ENCODE data around the gene GRIN2A.

The GRIN2A gene

DNA sequence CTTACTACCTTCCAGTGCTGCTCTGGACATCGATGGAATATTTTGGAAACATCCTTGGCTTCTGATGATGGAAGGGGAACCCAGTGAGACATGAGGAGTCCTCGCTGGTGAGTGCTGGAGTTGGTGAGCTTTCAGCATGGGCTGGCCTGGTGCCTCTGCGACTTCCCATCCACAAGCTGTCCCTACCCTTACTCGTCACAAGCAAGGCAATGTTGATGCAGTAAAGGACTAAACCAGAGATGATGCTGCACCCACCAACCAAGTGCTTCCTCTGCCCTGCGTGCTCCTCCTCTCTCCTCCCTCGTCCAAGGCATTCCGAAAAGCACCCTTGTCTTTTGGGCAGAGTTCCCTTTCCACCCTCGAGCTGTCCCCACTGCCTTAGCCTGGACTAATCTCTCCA, 154.7 kb downstream of the GRIN2A start:
- DNase-seq = no peak

DNA sequence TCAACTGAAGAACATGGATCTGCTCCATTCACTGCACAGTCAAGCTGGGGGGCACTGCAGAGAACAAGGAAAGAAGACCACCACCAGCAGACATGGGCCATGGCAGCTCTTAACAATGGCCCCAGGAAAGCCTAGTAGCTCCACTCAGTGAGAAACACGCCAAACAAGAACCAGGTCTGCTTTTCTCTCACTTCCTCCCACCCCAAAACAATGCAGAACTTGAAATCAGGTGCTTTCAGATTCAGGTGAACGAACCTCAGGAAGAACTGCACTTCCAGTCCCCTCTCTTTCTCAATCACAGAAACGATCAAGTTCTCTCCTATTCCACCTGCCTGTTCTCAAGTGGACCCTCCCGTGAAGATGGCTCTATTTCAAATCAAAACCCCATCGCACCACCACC, 155.6 kb downstream of the GRIN2A start:
- no peak for DNase-seq

- no peak for DNase-seq
These were observed 160.1 kb downstream of the GRIN2A start for GRCh38 chr16:10022098-10022497.

DNA sequence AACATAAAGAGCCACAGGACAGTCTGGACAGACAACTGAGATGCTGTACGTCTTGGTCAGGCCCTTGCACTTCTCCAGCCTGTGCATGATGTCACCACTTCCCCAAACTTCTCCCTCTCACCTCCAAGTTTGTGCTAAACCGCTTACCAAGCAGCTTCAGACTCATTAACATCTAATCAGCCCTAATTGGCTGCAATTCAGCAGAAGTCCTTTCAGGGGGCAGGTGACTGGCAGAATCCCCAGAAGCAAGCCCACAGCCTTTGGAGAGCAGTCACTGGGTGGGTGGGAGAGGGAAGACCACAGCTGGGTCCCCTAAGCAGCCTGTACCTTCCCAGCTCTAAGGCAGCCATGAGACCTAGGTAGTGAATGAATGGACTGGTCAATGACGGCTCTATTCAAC, 161.4 kb downstream of the GRIN2A start:
- DNase-seq = no peak

DNA sequence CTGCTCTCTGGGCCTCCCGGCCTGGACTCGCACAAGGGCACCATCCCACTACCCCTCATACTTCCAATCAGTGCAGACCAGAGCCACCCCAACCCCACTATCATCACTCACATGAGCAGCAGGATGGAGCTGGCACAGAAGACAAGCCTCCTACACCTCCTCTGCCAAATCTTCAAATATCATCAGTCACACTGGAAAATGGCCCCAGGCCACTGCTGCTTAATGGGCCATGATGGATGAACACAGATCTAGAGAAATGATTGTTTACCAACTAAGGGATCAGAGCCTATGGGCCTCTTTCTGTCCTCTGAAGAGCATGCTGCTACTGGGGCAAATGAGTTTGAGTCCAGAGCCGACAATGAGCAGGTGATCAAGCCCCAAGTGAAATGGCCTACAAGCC, 165.5 kb downstream of the GRIN2A start:
- DNase-seq = no peak

DNA sequence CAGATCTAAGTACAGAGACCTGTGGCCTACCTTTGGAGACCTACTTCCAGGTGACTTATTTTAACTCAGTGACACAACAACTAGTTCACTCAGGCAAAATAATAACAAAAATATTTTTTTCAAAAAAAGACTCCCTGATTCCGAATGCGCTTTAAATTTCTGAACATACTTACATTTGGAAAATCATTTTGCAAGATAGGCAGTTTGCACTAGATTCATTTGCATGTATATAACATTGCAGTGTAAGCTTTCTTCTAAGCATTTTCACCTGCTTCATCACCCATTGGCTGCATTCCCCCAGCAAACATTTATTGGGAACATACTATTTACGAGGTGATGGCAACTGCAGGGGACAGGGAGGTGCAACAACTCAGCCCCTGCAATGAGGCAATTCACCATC, 166.8 kb downstream of the GRIN2A start:
- no peak for DNase-seq

DNA sequence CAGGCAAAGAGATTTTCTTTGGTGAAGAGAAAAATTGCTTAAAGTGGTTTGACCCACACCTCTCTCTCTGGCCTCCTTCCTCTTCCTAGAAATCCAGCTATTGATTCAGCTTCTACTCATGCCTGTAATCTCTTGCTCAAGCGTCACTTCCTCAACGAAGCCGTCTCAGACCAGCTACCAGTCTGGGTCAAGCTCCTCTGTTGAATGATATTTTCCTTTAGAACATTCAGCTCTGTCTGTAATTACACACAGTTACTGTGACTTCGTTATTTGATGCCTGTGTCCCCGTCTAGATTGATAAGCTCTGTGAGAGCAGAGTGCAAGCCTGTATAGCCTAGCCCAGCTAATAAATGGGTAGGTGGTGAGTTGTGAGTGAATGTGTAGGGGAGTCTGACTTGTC, 168.5 kb downstream of the GRIN2A start:
- DNase-seq = no peak

DNA sequence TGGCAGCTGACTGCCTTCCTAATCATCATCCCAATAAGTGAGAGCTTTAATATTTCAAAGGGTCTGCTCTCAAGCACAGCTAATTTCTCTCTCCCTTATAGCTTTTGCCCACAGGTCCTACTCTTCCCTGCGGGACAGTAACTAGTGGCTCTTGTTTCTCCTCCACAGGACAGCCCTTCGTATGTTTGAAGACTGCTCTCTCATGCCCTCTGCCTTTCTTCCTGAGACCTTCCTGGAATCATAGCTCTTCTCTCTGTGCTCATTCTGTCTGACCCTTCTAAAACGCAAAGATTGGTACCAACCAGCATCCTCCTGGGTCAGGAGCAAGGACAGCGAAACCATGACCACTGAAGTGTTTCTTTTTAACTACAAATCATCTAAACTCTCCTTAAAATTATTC, 168.9 kb downstream of the GRIN2A start:
- no peak for DNase-seq

DNA sequence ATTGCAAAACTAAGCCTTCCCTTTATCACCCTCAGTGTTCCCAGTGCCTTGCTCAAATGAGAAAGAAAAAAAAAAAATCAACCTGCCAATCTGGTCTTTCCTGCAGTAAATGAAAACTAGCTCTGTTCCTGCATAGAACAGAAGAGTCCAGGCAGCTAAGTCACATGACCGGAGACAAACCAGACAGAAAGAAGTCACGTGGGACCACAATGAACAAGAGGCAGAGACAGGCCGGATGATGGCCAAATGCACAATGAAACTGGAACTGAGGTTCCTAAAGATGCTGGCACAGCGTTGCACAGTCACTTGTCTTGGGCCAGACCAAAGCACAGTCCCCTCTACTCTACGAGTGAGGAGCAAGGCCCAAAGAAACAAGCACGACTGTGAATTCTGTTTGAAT, 172.5 kb downstream of the GRIN2A start:
- no peak for DNase-seq

DNA sequence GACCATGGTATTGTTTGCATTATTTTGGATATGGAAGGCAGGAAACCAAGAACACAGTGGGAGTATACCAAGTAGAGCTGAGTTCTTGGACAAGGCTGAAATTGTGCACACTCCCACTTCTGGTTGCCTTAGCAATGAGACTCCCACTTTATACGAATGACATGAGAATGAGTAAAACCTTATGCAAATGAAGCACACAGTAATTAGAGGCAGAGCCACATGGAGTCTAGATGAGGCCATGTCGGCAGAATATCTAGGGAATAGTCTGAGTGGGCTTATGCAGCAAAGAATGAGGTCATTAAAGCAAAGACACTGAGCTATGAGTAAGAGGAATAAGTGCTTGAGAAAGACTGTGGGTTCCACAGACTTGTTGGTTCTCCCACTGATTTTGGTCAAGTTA, 178.7 kb downstream of the GRIN2A start:
- no peak for DNase-seq

- DNase-seq = no peak
These were observed 180.9 kb downstream of the GRIN2A start for GRCh38 chr16:10001258-10001775.

DNA sequence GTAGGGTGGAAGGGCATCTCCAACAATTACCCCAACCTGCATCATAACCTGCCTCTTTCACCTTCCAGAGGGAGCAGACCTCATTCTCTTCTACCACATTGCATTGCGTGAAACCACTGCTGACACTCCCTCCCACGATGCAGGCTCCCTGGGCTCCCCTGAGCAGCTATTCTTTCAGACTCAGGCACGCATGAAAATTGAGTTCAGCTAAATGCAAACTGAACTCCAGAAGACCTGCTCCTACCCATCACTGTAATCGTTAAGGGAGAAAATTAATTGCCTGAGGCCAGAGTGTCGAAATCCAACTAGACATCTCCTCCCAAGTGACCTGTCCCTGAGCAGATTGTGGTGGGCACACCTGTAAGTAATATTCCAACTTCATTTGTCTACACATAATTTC, 186.0 kb downstream of the GRIN2A start:
- DNase-seq = no peak

- DNase-seq = no peak
These were observed 189.8 kb downstream of the GRIN2A start for GRCh38 chr16:9992441-9992840.

DNA sequence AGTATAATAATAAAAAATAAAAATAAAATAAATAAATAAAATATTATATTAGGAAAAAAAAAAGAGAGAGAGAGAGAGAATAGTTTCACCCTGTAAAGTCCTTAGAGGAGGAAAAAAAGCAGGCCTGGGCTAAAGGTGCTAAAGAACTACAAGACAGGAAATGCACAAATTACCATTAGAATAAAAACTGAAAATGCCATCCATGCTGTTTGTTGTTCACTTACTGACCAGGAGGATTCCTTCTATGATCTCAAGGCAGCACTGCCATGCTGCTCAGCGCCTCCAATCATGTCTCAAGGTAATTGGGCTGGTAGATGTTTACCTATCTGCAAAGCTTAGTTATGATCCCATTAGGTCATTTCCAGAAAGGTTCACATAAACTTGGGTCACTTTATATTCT, 201.2 kb downstream of the GRIN2A start:
- DNase-seq = no peak

DNA sequence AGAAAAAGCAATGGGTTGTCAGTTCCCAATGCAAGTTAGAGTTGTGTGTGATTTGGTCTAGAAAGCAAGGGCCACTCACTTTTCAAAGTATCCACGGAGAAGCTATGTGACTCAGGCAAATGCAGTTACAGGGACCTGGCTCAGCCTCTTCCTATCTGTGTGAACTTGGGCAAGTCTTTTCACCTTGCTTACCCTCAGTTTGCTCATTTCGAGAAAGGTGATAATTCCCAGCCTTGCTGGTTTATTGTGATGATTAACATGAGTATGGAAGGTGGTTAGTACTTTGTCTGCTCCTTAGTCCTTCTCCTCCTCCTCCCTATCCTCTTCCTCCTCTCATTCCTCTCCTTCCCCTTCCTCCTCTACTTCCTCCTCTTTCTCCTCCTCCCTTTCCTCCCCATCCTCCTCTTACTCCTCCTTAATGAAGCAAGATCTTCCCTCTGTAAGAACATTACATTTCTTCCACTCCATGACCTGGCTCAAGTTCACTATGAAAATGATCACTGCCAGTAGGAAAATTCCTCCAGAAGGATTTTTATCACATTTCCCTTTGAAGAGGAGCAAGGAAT, 204.0 kb downstream of the GRIN2A start:
- DNase-seq = no peak

GRCh38 chr16:9977333-9977897, 204.8 kb downstream of the GRIN2A start:
- DNase-seq = no peak

DNA sequence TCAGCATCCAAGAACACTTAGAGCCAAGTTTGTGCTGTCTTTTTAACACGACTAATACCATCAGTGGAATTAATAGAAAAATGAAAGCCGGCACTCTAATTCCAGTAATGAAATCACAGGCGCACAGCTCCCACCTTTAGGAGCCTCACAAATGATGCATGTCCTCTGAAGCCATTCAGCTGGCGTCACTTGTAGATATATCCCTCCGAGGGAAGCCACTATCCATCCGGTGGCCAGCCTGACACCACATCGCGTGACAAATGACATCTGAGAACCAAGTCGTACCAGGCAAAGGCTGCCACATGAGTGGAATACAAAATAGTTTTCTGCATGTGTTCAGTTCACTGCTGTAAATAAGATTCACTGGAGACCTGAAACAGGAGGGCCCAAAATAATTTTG, 205.6 kb downstream of the GRIN2A start:
- no peak for DNase-seq

- no peak for DNase-seq
These were observed 210.3 kb downstream of the GRIN2A start for GRCh38 chr16:9971907-9972306.

- DNase-seq = no peak
These were observed 211.4 kb downstream of the GRIN2A start for GRCh38 chr16:9970796-9971195.

- no peak for DNase-seq
These were observed 212.0 kb downstream of the GRIN2A start for GRCh38 chr16:9970244-9970643.

GRCh38 chr16:9969580-9969979, 212.6 kb downstream of the GRIN2A start:
- DNase-seq = no peak

GRCh38 chr16:9966569-9967157, 215.6 kb downstream of the GRIN2A start:
- DNase-seq = no peak

- no peak for DNase-seq
These were observed 217.1 kb downstream of the GRIN2A start for GRCh38 chr16:9965079-9965478.

- DNase-seq = no peak
These were observed 217.8 kb downstream of the GRIN2A start for GRCh38 chr16:9964426-9964825.

GRCh38 chr16:9957433-9957832, 224.8 kb downstream of the GRIN2A start:
- no peak for DNase-seq

Measured in NCI-H187 treated with DMSO at 0.1 percent for 48 hours (cell line).